HG03060 (cell line): ENCODE results near the gene ACSF3.
"Not testable (repeated sequence)": the region's sequence is repeated elsewhere in the genome, so short reads cannot be mapped to it uniquely, and the experiment has no call there.

Source experiments
- ATAC-seq: cut with Tn5 transposase; IDR thresholded peaks from one replicate; pipeline ENCODE4 v1.9.1; 2021; ENCODE audit warnings: low read depth, moderate number of reproducible peaks; ENCODE audit not compliant: unreplicated experiment

ACSF3 gene

DNA sequence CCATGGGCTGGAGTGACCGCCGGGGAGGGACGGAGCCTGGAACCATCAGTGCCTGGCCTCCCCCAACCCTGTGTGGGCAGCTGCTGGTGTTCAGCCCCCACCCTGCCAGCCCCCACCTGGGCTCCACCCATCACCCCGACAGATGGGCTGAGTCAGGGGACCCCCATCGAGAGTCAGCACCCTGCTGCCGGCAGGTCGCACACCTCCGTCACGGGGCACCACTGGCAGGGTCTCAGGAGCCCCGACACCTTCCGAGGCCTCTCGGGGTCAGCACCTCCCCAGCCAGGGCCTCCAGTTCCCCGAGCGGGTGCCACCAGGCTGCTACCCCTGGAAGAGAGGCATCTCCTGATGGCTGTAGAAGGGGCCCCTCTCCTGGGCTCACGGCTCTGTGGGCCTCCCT, 38.3 kb upstream of the ACSF3 start:
- ATAC-seq, result no peak

DNA sequence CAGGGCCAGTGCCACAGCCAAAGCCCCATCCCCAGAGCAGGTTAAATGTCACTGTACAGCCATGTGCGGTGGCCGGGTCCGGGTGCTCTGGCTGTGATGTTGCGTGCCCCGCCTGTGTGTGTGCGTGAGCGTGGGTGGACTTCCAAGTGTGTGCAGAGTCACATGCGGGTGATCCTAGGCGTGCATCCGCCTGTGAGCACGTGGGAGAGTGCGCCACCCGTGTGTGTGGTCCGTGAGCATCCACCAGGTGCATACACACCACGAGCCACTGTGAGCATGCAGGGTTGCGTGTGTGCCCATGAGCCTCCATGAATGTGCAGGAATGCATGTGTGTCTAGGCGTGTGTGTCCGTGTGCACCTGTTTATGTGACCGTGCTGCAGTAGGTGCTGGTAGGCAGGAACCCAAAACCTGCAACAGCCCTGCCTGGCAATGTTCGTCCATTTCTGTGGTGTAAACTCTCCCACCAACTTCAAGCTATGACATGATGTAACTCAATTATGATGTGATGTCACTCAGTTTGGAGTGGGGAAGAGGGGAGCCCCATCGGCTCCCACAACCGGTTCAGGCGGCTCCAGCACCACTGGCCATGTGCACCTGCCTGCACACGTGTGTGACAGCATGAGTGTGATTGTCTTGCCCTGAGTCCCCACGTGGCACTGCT, 37.6 kb upstream of the ACSF3 start:
- no peak for ATAC-seq

- no peak for ATAC-seq
Measured at GRCh38 chr16:89056592-89056991, 37.1 kb upstream of the ACSF3 start.

DNA sequence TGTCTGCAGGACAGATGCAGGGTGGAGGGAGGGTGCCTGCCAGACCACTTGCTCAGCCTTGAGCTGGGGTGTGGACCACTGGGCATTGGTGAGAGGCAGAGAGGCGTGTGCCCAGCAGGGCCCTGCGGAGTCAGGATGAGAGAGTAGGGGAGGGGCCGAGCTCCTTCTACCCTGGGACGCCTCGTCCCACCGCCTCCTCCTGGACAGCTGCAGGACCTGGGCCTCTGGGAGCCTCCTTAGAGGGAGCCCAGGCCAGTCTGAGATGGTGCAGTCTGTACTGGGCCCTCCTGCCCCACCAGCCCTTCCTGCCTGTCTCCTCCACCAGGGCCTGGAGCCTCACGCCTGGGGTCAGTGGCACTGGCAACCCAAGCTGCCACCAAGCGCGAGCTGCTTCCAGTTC, 35.9 kb upstream of the ACSF3 start:
- no peak for ATAC-seq

DNA sequence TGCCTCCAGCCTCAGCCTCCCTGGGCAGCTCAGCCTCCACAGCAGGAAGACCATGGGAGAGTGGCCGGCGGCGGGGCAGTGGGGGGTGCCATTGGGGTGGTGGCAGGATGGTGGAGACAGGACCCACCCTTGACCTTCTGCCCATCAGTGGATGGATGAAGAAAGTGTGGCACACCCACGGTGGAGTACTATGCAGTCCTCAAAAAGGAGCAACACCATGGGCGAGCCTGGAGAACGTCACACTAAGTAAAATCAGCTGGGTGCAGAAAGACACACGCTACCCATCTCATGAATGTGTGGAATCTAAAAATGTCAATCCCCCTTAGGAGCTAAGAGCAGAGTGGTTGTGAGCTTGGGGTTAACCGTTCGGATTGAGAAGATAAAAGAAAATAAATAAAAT, 34.8 kb upstream of the ACSF3 start:
- ATAC-seq, result no peak

DNA sequence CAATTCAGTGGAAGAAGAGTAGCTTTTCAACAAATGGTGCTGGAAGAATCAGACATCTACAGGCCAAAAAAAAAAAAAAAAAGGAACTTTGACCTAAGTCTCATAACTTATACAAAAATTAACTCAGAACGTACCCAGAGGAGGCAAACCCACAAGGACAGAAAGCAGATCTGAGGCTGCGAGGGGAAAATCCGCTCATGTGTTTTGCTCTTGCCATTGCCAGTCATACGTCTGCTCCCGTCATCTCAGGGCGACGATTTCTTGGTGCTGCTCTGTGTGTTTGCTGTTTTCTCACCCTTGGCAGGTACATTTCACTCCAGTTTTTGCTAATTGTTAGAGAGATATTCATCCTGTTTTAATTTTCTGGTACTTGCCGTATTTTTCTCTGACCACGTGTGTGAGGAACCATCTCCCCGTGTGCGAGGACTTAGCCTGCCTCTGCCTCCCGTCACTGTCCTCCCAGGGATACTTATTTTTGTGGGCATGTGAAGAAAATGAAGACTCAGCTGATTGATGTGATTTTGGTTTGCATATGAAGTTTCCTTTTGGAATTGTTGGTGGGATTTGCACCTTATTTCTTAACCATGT, 33.4 kb upstream of the ACSF3 start:
- no peak for ATAC-seq

GRCh38 chr16:89061086-89061485, 32.6 kb upstream of the ACSF3 start:
- no peak for ATAC-seq

- no peak for ATAC-seq
Measured at GRCh38 chr16:89061590-89062380, 31.9 kb upstream of the ACSF3 start.

DNA sequence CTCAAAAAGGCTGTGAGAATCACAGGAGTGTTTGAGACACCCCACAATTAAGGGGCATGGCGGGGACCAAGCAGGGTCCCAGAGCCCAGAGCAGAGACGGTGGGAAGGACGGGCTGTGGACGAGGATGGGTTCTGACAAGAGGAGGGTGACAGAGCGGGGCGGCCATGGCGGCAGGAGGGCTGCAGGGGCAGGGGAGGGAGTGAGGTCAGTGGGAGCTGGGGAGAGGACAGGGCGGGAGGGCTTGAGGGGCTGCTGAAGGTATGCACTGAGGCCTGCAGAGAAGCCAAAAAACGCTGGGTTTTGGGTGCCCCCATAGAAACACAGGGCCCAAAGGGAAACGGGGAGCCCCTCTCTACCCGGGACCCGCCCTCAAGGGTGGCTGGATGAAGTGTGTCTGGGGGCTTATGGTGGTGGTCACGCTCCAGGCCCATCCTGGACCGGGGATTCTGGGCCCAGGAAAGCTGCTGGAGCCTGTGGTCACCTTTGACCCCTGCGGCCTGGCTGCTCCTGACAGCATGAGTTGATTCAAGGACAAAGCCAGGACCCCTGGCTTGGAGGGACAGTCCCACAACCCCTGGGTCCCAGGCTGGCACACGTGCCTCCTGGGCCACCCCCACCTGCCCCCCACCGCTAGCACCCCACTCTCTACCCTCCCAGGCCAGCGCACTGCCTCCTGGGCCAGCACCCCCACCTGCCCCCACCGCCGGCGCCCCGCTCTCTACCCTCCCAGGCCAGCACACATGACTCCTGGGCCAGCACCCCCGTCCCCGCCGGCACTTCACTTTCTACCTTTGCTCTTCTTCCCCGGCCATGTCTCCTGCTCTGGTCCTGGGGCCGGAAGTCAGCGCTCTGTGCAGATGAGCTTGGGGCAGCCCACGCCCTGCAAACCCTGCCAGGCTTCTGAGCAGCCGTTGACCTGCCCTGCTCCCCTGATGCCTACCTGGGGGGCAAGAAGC, 31.0 kb upstream of the ACSF3 start:
- ATAC-seq, result no peak

GRCh38 chr16:89063768-89064320, 29.8 kb upstream of the ACSF3 start:
- ATAC-seq, result no peak

DNA sequence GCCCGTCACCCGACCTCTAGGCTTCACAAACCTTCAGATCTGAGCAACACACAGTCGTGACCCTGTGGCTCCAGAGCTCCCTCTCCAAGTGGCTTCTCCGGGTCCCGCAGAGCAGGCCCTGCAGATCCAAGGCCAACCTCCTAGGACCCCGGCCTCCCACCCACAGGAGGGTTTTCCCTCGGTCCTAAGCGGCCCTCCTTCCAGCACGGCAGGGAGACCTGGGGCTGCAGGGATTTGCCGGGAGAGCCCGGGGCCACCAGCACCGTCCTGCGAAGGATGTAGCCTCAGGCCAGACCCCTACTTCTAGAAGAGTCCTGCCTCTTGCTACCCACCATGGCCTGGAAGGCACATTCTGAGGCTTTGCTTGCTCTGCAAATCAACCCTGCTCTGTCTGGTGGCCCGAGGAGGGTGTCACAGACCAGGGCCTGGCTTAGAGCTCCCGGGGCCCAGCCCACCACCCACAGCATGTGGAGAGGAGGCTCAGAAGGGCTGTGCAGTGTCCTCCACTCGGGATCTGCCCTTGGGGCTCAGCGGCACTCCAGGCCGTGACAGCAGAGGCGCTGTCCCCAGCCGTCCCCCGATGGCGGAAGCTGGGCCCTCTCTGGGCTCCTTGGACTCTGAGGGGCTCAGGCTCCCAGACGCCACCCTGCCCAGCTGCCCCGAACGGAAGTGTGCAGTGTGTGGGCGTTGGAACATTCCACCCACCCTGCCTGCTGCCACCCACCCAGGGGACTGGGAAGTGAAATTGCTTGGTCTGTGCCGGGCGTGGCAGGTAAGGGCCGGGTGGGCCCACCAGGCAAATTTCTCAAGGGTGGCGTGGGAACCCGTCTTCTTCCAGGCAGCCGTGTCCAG, 28.8 kb upstream of the ACSF3 start:
- no peak for ATAC-seq

DNA sequence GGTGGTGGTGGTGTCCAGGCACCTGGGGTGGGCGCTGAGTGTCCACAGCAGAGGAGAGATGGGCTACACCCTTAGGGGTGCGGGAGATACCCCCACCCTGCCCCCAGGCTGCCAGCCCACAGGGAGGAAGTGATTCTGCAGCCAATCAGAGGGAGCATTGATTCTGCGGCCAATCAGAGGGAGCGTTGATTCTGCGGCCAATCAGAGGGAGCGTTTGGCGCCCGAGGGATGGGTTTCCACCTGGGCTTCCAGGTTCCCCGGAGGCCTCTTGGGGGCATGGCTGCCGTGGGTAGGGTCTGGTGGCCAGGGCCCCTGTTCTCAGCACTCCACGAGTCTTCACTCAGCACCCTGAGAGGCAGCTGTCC, 28.2 kb upstream of the ACSF3 start:
- no peak for ATAC-seq

- ATAC-seq, result no peak
Measured at GRCh38 chr16:89066721-89067120, 26.9 kb upstream of the ACSF3 start.

DNA sequence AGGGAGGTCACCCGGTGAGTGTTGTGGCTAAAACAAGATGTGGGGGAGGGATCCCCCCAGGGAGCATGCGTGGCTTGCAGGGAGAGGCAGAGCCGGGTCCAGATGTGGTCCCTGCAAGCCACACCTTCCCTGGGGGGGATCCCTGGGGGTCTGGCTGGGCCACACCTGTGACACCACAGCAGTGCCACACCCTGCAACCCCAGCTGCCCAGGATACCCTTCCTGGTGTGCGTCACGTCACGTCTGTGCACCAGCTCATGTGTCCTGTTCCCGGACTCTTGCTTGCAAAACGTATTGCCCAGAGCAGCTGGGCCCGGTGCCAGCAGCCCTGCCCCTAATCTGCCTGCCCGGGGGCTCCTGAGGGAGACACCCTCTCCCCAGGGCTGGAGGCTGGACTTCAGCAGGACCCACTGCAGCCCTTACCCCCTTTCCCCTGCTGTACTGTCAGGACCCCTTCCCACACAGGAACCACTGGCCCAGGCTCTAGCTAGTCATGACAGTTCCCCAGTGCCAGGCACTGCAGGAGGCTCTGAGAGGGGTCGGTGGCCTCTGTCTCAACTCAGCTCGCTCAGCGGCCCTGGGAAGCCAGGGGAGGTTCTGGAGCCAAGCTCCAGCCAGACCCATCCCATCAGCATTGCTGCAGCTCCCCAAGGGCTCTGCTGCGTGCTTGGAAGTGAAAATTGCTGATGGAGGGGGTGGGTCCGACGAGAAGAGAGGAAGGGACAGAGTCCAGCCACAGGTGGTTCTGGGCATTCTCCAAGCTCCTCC, 25.8 kb upstream of the ACSF3 start:
- no peak for ATAC-seq

DNA sequence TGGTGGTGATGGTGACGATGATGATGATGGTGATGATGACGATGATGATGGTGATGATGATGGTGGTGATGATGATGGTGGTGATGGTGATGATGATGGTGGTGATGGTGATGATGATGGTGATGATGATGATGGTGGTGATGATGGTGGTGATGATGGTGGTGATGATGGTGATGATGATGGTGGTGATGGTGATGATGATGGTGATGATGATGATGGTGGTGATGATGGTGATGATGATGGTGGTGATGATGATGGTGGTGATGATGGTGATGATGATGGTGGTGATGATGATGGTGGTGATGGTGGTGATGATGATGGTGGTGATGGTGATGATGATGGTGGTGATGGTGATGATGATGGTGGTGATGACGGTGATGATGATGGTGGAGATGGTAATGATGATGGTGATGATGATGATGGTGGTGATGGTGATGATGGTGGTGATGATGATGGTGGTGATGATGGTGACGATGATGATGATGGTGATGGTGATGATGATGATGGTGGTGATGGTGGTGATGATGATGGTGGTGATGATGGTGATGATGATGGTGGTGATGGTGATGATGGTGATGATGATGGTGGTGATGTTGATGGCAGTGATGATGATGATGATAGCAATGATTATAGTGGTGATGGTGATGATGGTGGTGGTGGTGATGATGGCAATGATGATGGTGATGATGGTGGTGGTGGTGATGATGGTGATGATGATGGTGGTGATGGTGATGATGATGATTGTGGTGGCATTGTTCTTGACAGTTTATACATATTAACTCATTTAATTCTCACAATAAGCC, 24.6 kb upstream of the ACSF3 start:
- ATAC-seq, result not testable (repeated sequence)

DNA sequence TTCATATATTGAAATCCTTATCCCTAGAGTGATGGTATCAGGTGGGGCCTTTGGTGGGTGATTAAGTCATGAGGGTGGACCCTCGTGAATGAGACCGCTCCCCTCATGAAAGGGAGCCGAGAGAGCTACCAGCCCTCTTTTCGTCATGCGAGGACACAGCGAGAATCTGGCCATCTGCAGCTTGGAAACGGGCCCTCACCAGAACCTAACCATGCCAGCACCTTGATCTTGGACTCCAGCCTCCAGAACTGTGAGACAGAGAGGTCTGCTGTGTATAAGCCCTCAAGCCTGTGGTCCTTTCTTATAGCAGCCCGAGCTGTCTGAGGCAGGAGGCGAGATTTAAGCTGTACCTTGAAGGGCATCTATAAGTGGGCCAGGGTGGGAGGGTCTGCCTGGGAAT, 23.7 kb upstream of the ACSF3 start:
- no peak for ATAC-seq

DNA sequence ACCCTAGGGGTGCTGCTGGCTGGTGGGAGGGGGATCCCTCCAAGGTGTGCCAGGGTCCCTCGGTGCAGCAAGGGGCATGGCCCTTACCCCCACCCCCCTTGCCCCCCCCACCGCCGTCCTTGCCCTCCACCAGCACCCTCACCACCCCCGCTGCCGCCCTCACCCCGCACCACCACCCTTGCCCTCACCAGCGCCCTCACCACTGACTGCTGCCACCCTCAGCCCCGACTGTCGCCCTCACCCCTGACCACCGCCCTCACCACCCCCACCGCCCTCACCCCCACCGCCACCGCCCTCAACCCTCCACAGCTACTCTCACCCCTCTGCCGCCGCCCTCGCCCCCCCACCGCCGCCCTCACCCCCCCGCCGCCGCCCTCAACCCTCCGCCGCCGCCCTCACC, 23.1 kb upstream of the ACSF3 start:
- ATAC-seq, result no peak
